ENCODE results near the gene CACFD1. TPM values are rescaled to one million over a fixed set of nuclear protein-coding genes. Genes with fewer than 3 reads are reported as not detected.

Gene CACFD1
- total and polyA plus RNA-seq, 2 experiments from 2014 or later = 5.8 to 18.2 TPM

DNA sequence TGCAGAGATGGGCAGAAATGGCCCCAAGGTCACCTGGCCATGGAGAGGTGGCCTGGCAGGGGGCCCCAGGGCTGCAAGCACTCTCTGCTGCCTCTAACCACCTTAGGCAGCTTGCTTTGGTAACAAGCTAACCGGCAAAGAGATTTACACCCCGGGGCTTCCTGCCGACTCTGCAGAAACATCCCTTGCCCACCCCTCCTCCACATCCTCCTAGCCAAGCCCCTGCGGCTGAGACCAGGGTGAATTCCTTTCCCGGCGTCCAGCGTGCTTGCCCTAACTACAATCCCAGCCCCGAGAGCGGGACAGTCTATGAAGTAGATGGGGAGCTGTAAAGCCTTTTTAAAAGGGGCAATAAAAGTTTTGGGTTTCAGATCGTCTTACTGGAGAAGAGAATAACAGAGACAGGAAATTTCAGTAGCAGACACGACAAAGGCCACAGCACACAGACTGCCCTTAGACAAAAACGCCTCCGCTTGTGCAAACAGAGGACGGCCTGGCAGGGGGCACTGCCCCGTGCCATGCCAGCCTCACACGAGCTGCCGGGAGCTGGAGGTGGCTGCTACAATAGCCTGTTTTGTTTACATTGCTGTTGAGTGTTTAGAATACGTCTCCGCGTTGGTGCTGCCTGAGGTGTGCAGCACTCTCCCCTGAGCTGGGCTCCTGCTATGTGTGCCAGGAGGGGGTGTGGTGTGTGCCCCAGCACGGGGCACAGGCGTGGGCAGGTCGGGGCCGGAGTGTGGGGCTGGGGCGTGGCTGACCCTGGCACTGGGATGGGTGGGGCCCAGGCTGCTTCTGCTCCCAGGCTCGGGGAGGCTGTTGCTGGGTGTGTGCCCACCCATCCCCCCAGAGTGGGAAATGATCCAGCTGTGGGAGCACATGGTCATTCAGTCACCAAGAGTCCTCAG is 49.7 kb downstream of the CACFD1 start:
- Mint-ChIP-seq H3K4me3 (peak overlapping the region; percentile 53), H3K4me1 (peaks cover 21% of the 10 kb centered on the region)

More for the DNA sequence above, 49.7 kb downstream of the CACFD1 start:
- Mint-ChIP-seq H3K9me3 (no peaks in the 10 kb centered on the region), H3K27ac (no peak overlapping the region), H3K36me3 (ENCODE audit: low read depth) (no peaks in the 10 kb centered on the region), H3K27me3 (ENCODE audit: insufficient read depth, low read depth, poor library complexity) (peaks cover 5% of the 10 kb centered on the region)
- H3K79me2 ChIP-seq (replicated peaks; ENCODE audit: insufficient read depth) = no peaks in the 10 kb centered on the region
- H3K27me3 ChIP-seq (ENCODE audit: insufficient read depth) = no peaks in the 10 kb centered on the region
- peak overlapping the region; percentile 73; the same call in 1 of the 2 replicates for H2AFZ ChIP-seq
- DNase-seq (ENCODE audit: low spot score) (peak; percentile 77), ATAC-seq (peak; percentile 81)
- H3K4me2 ChIP-seq = peak overlapping the region; percentile 60
- 0 out of 2 replicates have a peak overlapping the region, but pooled peaks have one; percentile 33 for H3K27ac ChIP-seq (ENCODE audit: low read depth)
- H4K20me1 ChIP-seq (replicated peaks; ENCODE audit: insufficient read depth) = no peaks in the 10 kb centered on the region
- peaks cover 5% of the 10 kb centered on the region; the same call in 1 of the 2 replicates for H3F3A ChIP-seq (replicated peaks; ENCODE audit: low read depth)
- peaks cover 15% of the 10 kb centered on the region for H3K4me1 ChIP-seq (ENCODE audit: insufficient read depth)
- no peaks in the 10 kb centered on the region for H3K9me2 ChIP-seq (ENCODE audit: insufficient read depth)
- H3K4me3 ChIP-seq = no peak overlapping the region
- no peak for TF ChIP-seq STAT1 (IDR thresholded peaks at IDR 0.05; ENCODE audit: unreplicated experiment)
- no peak for TF ChIP-seq ZNF331 (CRISPR knock-in tag; IDR thresholded peaks at IDR 0.05; ENCODE audit: low read depth)
- TF ChIP-seq CREB1 (CRISPR knock-in tag; IDR thresholded peaks at IDR 0.05; ENCODE audit: low read depth) = no peak
- no peak for TF ChIP-seq JUNB (IDR thresholded peaks at IDR 0.05; ENCODE audit: unreplicated experiment)
- TF ChIP-seq ZNF462 (CRISPR knock-in tag; IDR thresholded peaks at IDR 0.05) = no peak
- no peak for TF ChIP-seq EZH2phosphoT487 (IDR thresholded peaks at IDR 0.05; ENCODE audit: unreplicated experiment)
- TF ChIP-seq POLR2AphosphoS5 (IDR thresholded peaks at IDR 0.05; ENCODE audit: low read depth) = no peak
- TF ChIP-seq NANOG (IDR thresholded peaks at IDR 0.05; ENCODE audit: borderline replicate concordance) = no peak
- no peak for TF ChIP-seq ZNF114 (CRISPR knock-in tag; IDR thresholded peaks at IDR 0.05)
- TF ChIP-seq, protein P1, sequence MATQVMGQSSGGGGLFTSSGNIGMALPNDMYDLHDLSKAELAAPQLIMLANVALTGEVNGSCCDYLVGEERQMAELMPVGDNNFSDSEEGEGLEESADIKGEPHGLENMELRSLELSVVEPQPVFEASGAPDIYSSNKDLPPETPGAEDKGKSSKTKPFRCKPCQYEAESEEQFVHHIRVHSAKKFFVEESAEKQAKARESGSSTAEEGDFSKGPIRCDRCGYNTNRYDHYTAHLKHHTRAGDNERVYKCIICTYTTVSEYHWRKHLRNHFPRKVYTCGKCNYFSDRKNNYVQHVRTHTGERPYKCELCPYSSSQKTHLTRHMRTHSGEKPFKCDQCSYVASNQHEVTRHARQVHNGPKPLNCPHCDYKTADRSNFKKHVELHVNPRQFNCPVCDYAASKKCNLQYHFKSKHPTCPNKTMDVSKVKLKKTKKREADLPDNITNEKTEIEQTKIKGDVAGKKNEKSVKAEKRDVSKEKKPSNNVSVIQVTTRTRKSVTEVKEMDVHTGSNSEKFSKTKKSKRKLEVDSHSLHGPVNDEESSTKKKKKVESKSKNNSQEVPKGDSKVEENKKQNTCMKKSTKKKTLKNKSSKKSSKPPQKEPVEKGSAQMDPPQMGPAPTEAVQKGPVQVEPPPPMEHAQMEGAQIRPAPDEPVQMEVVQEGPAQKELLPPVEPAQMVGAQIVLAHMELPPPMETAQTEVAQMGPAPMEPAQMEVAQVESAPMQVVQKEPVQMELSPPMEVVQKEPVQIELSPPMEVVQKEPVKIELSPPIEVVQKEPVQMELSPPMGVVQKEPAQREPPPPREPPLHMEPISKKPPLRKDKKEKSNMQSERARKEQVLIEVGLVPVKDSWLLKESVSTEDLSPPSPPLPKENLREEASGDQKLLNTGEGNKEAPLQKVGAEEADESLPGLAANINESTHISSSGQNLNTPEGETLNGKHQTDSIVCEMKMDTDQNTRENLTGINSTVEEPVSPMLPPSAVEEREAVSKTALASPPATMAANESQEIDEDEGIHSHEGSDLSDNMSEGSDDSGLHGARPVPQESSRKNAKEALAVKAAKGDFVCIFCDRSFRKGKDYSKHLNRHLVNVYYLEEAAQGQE (IDR thresholded peaks at IDR 0.05; ENCODE audit: unreplicated experiment) = no peak
- H3K36me3 ChIP-seq (ENCODE audit: insufficient read depth) = no peaks in the 10 kb centered on the region

All from GM23338 (cell line).